ENCODE measurements around the gene ZNF318. TPM values are rescaled to one million over a fixed set of nuclear protein-coding genes. Genes with fewer than 3 reads are reported as not detected.

Gene ZNF318
- polyA plus RNA-seq, 1 donor from 2014 or later = 11.7 TPM

- Histone ChIP-seq H4K20me1 (ENCODE audit: insufficient read depth) (no peaks in the 10 kb centered on the region), H3K4me3 (ENCODE audit: low read length) (no peak overlapping the region), H3K4me2 (ENCODE audit: low read length) (no peak overlapping the region), H3K9me2 (ENCODE audit: insufficient read depth, low read length) (no peaks in the 10 kb centered on the region), H3F3A (ENCODE audit: insufficient read depth, low read length, poor library complexity, severe bottlenecking) (no peaks in the 10 kb centered on the region), H3K27me3 (ENCODE audit: insufficient read depth, low read depth, low read length) (no peaks in the 10 kb centered on the region), H3K36me3 (ENCODE audit: insufficient read depth, low read length) (peaks cover 10% of the 10 kb centered on the region), H3K27ac (ENCODE audit: low read length) (no peak overlapping the region), H2AFZ (ENCODE audit: low read depth, low read length) (no peak overlapping the region), H3K79me2 (replicated peaks; ENCODE audit: insufficient read depth, low read length) (peaks cover 5% of the 10 kb centered on the region), H3K9me3 (ENCODE audit: low read length) (no peaks in the 10 kb centered on the region), H3K9ac (ENCODE audit: low read length) (no peak overlapping the region)
- TF ChIP-seq RAD21 (conservative IDR thresholded peaks at IDR 0.05) = no peak
- no peak for TF ChIP-seq POLR2AphosphoS5 (IDR thresholded peaks at IDR 0.05)
- TF ChIP-seq CTCF (IDR thresholded peaks at IDR 0.05; ENCODE audit: poor library complexity, severe bottlenecking) = no peak
- TF ChIP-seq REST (IDR thresholded peaks at IDR 0.05; ENCODE audit: borderline replicate concordance) = no peak
- no peak for TF ChIP-seq EP300 (conservative IDR thresholded peaks at IDR 0.05; ENCODE audit: poor library complexity, severe bottlenecking)
- no peak for TF ChIP-seq MXI1 (conservative IDR thresholded peaks at IDR 0.05; ENCODE audit: poor library complexity, severe bottlenecking)
- no peak for TF ChIP-seq TAF1 (IDR thresholded peaks at IDR 0.05; ENCODE audit: low read depth)
Measured at GRCh38 chr6:43361269-43361668, 8.2 kb downstream of the ZNF318 start.

GRCh38 chr6:43359831-43360230 is 9.6 kb downstream of the ZNF318 start:
- Histone ChIP-seq H3K9me3 (ENCODE audit: low read length) (no peaks in the 10 kb centered on the region), H3K27me3 (ENCODE audit: insufficient read depth, low read depth, low read length) (no peaks in the 10 kb centered on the region), H3K79me2 (replicated peaks; ENCODE audit: insufficient read depth, low read length) (no peaks in the 10 kb centered on the region), H2AFZ (ENCODE audit: low read depth, low read length) (no peak overlapping the region), H3K9ac (ENCODE audit: low read length) (no peak overlapping the region), H3K27ac (ENCODE audit: low read length) (no peak overlapping the region), H3F3A (ENCODE audit: insufficient read depth, low read length, poor library complexity, severe bottlenecking) (no peaks in the 10 kb centered on the region), H4K20me1 (ENCODE audit: insufficient read depth) (no peaks in the 10 kb centered on the region), H3K9me2 (ENCODE audit: insufficient read depth, low read length) (no peaks in the 10 kb centered on the region), H3K4me3 (ENCODE audit: low read length) (no peak overlapping the region), H3K4me2 (ENCODE audit: low read length) (no peak overlapping the region), H3K36me3 (ENCODE audit: insufficient read depth, low read length) (peaks cover 6% of the 10 kb centered on the region)
- TF ChIP-seq REST (IDR thresholded peaks at IDR 0.05; ENCODE audit: borderline replicate concordance) (no peak), EP300 (conservative IDR thresholded peaks at IDR 0.05; ENCODE audit: poor library complexity, severe bottlenecking) (no peak), TAF1 (IDR thresholded peaks at IDR 0.05; ENCODE audit: low read depth) (no peak), SMC3 (conservative IDR thresholded peaks at IDR 0.05; ENCODE audit: poor library complexity) (no peak), EZH2 (IDR thresholded peaks at IDR 0.05; ENCODE audit: borderline replicate concordance, insufficient read depth, low read length, poor library complexity, severe bottlenecking) (no peak), RAD21 (conservative IDR thresholded peaks at IDR 0.05) (no peak), MXI1 (conservative IDR thresholded peaks at IDR 0.05; ENCODE audit: poor library complexity, severe bottlenecking) (no peak), CTCF (IDR thresholded peaks at IDR 0.05; ENCODE audit: poor library complexity, severe bottlenecking) (no peak), POLR2AphosphoS5 (IDR thresholded peaks at IDR 0.05) (no peak)

Data from neural cell (in vitro differentiated cells).